GM21786 (cell line): ENCODE data around the gene CCL5.
"Not testable (repeated sequence)": the region's sequence is repeated elsewhere in the genome, so short reads cannot be mapped to it uniquely, and the experiment has no call there.

ENCODE experiments used
- ATAC-seq: cut with Tn5 transposase; IDR thresholded peaks from one replicate; pipeline ENCODE4 v1.9.1; 2021; ENCODE audit not compliant: unreplicated experiment

Gene CCL5

GRCh38 chr17:35898283-35899070 is 18.3 kb upstream of the CCL5 start:
- no peak for ATAC-seq

DNA sequence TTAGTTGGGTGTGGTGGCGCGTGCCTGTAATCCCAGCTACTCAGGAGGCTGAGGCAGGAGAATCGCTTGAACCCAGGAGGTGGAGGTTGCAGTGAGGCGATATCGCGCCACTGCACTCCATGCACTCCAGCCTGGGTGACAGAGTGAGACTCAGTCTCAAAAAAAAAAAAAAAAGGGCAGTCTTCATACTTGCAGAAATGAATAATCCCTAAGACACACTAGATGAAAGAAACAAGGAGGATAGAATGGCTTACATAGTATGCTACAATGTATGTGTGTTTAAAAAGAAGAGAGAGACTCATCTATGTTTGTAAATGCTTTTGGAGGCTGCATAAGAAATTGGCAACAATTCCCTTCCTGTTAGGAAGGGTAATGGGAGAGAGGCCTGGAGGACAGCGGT is 17.6 kb upstream of the CCL5 start:
- not testable (repeated sequence) for ATAC-seq

DNA sequence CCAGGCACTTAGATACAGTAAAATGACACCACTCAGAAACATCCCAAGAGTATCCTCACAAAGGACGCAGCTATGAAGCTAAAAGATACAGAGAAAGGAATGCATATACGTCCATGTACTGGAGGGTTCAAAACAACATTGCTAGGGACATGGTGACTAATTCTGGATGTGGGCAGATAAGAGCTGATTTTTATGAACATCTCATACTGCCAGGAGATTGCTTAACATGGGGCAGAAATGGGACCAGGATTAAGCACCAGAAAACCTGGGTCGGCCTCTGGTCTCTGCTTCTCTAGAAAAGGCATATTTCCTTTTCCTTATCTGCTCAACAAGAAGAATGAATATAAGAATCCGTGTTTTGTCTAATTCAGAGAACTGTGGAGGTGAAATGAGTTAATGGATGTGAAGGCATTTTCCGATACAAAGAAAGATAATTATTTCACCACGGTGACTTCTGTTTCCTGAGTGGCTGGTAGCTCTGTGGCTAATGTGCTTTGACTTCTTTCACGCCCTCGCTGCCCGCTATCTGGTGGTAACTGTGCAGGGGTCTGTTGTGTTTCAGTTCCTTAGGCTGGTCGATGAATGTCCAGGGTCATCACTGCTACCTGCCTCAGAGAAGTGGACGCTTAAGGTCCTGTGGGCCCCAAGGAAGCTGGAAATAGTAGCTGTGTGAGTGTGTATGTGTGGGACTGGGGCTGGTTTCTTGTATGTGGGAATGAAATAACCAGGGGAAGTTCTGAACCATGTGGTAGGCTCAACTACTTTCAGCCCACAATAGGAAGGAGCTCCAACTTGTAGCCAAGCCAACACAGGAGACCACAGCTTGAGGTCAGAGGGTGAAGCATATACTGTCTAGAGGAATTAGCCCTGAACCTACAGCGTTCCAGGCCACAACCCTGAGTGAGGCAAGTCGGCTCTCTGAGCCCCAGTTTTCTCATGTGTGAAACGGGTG is 15.8 kb upstream of the CCL5 start:
- ATAC-seq = no peak

GRCh38 chr17:35894206-35894605 is 14.0 kb upstream of the CCL5 start:
- no peak for ATAC-seq

DNA sequence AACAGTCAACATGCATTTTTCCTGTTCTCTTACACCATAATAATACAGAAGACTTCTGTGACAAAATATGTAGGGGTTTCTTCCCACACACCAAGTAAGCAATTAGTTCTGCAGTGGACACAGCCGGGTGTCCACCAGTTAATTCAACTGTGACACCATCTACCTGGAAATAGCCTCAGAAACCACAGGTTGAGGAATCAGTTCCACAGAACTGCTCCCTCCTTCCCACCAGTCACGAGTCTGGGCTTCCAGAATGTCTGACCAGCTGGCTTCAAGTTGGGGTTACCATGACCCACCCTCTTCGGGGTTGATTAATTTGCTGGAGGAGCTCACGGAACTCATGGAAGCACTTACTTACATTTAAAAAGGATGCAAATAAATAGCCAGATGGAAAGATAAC is 13.6 kb upstream of the CCL5 start:
- no peak for ATAC-seq

GRCh38 chr17:35892091-35893035 is 12.2 kb upstream of the CCL5 start:
- ATAC-seq = no peak

DNA sequence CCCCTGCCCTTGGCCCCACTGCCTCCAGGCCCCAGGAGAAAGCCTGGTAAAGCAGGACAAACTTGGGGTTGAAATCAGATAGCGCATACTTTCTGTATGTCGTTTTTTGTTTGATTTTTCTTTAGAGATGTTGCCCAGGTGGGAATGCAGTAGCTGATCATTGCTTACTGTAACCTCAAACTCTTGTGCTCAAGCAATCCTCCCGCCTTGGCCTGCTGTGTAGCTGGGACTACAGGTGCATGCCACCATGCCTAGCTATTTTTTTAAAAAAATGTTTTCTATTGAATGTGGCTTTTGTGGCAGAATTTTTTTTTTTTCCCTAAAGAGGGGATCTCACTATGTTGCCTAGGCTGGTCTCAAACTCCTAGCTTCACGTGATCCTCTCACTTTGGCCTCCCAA is 11.1 kb upstream of the CCL5 start:
- no peak for ATAC-seq

DNA sequence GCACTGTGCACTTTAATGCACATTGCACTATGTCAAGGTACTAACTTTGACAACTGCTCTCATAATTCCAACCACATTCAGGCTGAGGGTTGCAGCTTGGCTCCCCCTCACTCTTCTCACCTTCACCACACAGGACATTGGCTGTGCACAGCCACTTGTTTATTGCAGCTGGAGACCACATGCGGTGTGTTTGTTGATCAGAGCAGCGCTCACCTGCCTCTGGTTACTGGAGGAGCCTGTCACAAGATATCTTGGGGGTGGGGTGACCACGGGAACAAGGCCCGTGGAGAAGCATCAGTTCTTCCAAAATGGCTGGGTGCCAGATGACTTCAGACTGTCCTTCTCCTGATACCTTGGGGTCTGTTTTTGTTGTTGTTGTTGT is 10.6 kb upstream of the CCL5 start:
- no peak for ATAC-seq

DNA sequence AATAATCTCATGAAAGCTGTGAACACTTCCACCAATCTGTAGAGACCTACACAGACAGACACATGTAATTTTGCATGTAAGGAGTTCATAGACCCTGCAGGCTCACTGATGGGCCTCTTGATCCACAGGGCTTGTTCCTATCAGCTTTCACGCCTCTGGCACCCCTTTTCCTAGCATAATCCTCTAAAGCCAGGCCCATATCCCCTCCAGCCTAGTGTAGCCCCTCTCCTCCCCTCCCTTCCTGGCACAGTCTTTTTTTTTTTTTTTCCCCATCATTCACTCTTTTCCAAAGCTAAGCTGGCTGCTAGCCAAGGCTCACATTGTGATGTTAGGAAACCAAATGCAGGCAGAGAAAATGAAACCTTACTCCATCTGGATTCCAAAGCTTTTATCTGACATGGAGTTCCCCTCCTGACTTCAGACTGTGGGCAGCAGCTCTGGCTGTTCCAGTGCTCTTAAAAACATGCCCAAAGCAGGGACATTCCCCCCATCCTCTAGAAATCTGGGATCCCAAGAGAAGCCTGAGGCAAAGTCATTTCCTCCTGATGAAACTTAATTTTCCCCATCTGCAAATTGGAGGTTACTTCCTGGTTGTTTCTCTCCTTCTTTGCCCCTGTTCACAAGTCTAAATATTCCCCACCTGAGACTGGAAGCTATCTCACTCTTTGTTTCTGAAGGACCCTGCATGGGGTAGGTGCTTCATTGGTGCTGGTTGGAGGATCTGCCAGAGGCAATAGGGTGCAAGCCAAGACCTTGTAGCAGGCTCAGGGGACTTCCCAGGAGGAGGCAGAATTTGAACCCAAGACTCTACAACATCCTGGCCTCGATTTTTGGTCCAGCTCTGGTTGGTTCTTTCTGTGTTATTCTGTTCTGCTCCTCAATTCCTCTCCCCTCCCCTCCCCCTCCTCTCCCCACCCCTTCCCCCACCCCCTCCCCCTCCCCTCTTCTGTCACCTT is 9.9 kb upstream of the CCL5 start:
- no peak for ATAC-seq

DNA sequence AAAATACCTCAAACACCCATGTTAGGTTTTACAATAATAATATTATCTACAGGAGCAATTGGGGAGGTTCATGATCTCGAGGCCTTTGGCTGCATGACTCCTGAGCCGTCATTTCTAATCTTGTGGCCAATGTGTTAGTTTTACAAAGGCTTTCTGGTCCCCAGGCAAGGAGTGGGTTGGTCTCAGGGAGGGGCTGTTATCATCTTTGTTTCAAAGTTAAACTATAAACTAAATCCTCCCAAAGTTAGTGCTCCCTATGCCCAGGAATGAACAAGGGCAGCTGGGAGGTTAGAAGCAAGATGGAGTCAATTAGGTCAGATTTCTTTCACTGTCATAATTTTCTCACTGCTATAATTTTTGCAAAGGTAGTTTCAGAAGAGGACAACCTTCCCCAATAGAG is 9.1 kb upstream of the CCL5 start:
- ATAC-seq = no peak

GRCh38 chr17:35878361-35878760 is 1.8 kb downstream of the CCL5 start:
- no peak for ATAC-seq

GRCh38 chr17:35877345-35878029 is 2.7 kb downstream of the CCL5 start:
- ATAC-seq = no peak

DNA sequence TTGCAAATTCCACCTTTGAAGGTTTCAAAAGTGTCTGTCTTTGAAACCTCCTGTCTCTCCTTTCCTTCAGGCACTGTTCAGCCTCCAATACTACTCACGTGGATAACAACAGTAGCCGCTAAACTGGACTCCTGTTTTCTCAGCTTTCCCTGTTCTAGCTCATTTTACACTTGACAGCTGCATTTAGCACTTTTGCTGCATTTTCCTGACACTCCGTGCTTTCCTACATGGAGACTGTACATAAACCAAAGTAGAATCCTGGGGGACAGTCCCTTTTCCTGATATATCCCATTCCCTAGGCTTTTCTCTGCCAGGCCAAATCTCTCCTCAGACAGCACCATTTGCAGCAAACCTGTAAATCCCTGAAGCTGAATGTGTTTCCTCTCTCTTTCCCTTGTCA is 3.6 kb downstream of the CCL5 start:
- ATAC-seq = no peak

DNA sequence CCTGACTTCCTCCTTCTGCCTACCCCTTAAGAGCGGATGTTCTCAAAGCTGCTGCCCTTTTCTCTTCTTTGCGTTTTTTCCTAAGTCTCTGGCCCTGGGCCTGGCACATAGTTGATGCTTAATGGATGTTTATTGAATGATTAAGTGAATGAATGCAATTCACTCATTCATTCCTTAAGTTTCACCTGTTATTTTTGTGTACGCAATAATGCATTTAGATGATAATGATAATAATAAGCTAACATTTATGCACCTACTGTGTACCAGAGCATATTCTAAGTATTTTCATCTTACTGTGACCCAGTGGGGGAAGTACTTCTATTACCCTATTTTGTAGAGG is 4.4 kb downstream of the CCL5 start:
- no peak for ATAC-seq

GRCh38 chr17:35875072-35875799 is 4.9 kb downstream of the CCL5 start:
- ATAC-seq = no peak

DNA sequence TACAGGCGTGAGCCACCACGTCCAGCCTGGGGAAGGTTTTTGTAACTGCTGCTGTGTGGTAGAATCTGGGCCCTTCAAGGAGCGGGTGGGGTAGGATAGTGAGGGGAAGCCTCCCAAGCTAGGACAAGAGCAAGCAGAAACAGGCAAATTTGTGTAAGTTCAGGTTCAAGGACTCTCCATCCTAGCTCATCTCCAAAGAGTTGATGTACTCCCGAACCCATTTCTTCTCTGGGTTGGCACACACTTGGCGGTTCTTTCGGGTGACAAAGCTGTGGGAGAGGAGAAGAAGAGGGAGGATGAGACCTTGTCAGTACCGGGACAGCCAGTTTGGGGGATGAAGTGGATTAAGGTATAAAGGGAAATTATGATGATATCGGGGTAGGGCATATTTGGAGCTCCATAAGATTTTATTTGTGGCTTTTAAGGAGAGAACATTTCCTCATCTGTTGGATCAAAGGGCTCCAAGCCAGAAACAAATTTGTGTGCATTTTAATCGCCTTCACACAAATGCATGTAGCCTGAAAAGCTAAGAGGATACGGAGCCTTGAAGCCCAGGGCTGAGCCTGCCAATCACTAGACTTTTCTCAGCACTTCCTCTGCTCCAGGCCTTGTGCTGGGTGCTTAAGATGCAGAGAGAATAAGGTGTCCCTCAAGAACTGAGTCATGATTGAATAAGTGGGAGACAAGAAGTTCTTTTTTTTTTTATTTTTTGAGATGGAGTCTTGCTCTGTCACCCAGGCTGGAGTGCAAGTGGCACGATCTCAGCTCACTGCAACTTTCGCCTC is 7.8 kb downstream of the CCL5 start:
- ATAC-seq = no peak

DNA sequence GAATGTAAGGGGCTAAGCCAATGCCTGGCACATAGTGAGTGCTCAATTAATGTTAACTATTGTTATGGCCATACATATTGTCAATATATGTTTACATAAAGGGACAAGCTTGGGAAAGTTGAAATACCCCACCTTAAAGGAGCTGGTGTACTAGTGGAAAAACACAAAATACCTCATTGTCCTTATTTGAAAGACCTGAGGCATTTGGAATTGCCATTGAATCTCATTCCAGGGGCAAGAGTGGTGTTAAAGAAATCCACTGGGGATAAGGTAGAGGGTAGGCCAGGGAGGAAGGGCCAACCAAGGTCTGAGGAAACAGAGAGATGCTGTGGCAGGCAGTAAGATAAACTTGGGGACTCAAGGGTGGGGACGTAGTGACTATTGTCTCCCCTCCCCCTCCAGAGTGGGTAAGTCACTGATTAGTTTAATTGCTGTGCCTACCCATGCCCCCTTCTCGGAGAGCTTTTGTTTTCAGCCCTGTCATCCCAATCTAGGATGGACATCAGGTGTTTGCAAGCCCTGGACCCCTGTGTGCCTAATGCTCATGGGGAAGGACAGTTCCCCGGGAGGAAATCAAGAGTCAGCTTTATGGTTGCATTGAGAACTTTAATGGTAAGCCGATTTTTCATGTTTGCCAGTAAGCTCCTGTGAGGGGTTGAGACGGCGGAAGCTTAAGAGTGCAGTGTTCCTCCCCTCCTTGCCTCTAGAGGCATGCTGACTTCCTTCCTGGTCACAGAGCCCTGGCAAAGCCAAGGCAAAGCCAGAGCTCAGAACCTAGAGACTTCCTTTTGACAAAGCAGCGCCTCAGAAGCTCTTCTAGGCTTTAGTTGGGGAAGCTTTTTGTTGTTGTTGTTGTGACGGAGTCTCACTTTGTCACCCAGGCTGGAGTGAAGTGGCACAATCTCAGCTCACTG is 9.0 kb downstream of the CCL5 start:
- no peak for ATAC-seq
